Measurements from ENCODE around the gene PRDM8. TPM values are rescaled to one million over a fixed set of nuclear protein-coding genes. Genes with fewer than 3 reads are reported as not detected.

Gene PRDM8
- total RNA-seq, 3 donors from 2014 or later, result 0.41 to 10.1 (median 2.9) TPM

DNA sequence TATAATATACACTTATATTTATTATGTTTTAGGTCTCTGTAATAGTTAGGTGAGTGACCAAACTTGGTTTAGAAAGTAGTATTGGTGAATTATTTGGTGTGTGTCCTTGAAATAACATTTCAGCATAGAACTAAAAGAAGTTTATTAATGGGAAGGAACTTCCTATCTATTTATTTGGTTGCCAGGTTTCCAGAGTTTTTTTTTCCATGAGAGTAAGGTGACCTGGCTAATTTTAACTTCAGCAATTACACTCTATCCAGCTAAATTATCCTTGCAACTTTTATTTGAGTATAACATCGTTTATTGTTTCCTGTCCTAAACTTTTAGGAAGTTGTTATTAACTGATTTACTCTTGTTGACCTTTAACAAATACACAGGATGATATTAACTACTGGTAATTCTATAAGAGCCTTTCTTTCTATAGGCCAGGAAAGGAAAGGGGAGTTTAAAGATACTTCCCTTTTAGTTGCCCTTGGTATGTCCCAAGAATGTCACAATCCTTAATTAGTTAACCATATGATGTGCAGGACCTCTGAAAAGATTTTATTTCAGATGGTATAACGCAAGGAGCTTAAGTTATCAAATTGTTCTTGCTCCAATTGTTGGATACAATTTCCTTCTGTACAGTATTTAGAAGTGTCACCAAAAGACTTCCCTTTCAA is 18.9 kb downstream of the PRDM8 start:
- H3K9me3 ChIP-seq, result no peaks in the 10 kb centered on the region
- H3K36me3 ChIP-seq (ENCODE audit: low read depth), result no peaks in the 10 kb centered on the region
- H3K4me3 ChIP-seq, result no peak overlapping the region
- H3K4me1 ChIP-seq (ENCODE audit: low read depth), result no peaks in the 10 kb centered on the region
- ATAC-seq (no peak), DNase-seq (no peak)
- TF ChIP-seq, protein P1, sequence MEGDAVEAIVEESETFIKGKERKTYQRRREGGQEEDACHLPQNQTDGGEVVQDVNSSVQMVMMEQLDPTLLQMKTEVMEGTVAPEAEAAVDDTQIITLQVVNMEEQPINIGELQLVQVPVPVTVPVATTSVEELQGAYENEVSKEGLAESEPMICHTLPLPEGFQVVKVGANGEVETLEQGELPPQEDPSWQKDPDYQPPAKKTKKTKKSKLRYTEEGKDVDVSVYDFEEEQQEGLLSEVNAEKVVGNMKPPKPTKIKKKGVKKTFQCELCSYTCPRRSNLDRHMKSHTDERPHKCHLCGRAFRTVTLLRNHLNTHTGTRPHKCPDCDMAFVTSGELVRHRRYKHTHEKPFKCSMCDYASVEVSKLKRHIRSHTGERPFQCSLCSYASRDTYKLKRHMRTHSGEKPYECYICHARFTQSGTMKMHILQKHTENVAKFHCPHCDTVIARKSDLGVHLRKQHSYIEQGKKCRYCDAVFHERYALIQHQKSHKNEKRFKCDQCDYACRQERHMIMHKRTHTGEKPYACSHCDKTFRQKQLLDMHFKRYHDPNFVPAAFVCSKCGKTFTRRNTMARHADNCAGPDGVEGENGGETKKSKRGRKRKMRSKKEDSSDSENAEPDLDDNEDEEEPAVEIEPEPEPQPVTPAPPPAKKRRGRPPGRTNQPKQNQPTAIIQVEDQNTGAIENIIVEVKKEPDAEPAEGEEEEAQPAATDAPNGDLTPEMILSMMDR (IDR thresholded peaks at IDR 0.05), result no peak
- intact Hi-C loops (cut with DNase I, micrococcal nuclease), result loop anchor here in 1 of 2 donors (10.0 kb wide), 1 partner anchor 1171 kb away; no protein-coding TSS in a partner anchor

DNA sequence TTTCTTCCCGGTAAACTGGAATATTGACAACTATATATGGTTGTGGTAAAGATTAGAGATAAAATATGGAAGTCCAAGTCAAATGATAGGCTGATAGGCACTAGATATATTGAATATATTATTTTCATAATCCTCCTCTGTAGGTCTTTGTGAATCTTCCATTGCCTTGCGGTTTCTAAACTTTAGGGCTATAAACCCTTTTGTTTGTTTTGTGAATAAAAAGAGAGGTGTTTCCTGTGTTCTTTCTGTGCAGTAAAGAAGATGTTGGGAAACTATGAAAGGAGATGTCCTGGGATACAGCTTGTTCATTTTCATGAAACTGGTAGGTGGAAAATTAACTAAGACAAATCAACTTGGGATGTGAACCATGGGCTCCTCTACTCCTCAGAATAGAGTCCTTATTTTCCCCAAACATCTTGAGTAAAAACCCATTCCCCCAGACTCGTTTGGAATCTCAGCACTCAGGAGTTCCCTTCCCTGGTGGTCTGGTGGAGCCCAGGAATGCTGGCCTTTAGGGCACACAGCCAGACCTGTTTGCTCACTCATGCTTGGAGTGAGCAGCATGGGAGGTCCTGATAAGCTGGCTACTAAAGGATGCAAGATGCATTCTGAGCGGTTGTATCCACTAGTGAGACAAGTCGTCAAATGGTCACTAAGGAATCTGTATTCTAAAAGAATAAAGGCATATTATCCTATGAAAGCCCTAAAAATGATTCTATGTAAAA is 22.2 kb downstream of the PRDM8 start:
- ATAC-seq (no peak), DNase-seq (no peak)
- no peaks in the 10 kb centered on the region for H3K36me3 ChIP-seq (ENCODE audit: low read depth)
- TF ChIP-seq, protein P1 (IDR thresholded peaks at IDR 0.05), result no peak
- H3K4me1 ChIP-seq (ENCODE audit: low read depth), result no peaks in the 10 kb centered on the region
- intact Hi-C loops (cut with DNase I, micrococcal nuclease), result loop anchor here in 1 of 2 donors (10.0 kb wide), 1 partner anchor 1175 kb away; no protein-coding TSS in a partner anchor
- no peak overlapping the region for H3K4me3 ChIP-seq
- no peaks in the 10 kb centered on the region for H3K9me3 ChIP-seq

DNA sequence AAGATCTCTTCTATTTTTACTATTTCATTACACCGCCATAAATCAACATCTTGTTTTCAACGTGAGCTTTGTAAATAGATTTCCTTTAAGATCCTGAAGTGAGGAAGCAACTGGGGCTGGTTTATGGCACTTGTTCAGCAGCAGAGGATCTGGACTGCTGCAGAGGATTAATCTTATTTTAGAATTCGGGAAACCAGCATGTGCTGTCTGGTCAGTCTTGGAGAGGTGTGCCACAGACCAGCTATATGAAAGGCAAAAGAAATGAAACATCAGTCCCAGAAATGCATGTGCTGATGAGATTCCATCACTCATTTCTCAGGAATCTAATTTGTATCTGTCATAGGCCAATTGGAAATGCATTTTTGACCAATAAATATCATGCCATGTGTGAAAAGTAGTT is 23.4 kb downstream of the PRDM8 start:
- no peaks in the 10 kb centered on the region for H3K9me3 ChIP-seq
- intact Hi-C loops (cut with DNase I, micrococcal nuclease), result no loop called here
- DNase-seq (no peak), ATAC-seq (no peak)
- H3K4me1 ChIP-seq (ENCODE audit: low read depth), result no peaks in the 10 kb centered on the region
- TF ChIP-seq, protein P1 (IDR thresholded peaks at IDR 0.05), result no peak
- no peak overlapping the region for H3K4me3 ChIP-seq
- no peaks in the 10 kb centered on the region for H3K36me3 ChIP-seq (ENCODE audit: low read depth)

DNA sequence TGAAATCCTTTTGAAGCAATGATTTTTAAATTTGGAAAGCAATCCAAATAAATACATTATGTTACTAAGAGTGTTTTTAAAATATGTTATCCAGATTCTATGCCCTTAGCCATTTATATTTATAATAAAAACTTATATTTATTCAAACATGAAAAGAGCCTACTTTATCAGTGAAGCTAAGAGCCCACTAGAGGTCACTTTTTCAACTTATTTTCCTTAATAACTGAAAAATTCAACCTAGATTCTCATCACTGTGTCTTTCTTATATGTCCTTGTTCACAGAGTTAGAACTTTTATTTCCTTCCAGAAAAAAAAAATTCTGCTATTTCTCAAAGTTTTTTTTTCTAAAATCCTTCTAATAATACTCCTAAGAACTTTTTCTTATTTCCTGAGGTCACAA is 23.9 kb downstream of the PRDM8 start:
- no peaks in the 10 kb centered on the region for H3K36me3 ChIP-seq (ENCODE audit: low read depth)
- intact Hi-C loops (cut with DNase I, micrococcal nuclease), result no loop called here
- DNase-seq (no peak), ATAC-seq (no peak)
- no peak overlapping the region for H3K4me3 ChIP-seq
- TF ChIP-seq, protein P1 (IDR thresholded peaks at IDR 0.05), result no peak
- H3K9me3 ChIP-seq, result no peaks in the 10 kb centered on the region
- H3K4me1 ChIP-seq (ENCODE audit: low read depth), result no peaks in the 10 kb centered on the region

DNA sequence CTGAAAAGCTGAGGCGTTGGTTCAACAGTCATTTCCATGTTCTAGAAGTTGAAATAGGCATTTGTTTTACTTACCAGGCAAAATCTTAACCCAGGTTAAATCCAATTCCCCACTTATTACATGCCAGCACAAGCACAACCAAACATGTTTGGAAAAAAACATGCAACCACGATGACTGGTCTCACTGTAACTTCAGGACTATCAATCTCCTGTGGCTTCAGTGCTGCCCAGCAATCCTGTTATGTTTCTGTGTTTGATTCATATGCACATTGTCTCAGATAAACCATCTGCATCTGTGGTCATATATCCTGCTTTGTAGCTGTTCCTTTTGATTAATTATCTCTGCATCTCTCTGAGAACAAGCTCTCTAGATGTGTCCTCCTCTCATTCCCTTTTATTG is 28.3 kb downstream of the PRDM8 start:
- Histone ChIP-seq H3K9me3 (no peaks in the 10 kb centered on the region), H3K36me3 (ENCODE audit: low read depth) (no peaks in the 10 kb centered on the region), H3K4me3 (no peak overlapping the region), H3K4me1 (ENCODE audit: low read depth) (no peaks in the 10 kb centered on the region)
- intact Hi-C loops (cut with DNase I, micrococcal nuclease), result no loop called here
- TF ChIP-seq, protein P1 (IDR thresholded peaks at IDR 0.05), result no peak
- ATAC-seq, result no peak
- no peak for DNase-seq
